GM10248 (cell line): ENCODE results near the gene GPR31.
A peak's percentile ranks its signal among the peaks of the same experiment; 100 is the strongest.

Experiments used
- CTCF ChIA-PET: fragments of 300-600 bp; sonication (Branson Sonifier 250); formaldehyde crosslinking; extraction: SDS; loops from one replicate; lab custom pipeline; 2021; ENCODE audit warnings: antibody characterized with exemption; lab: Yijun Ruan, JAX
- POLR2A ChIA-PET: fragments of 350-650 bp; sonication (Branson Sonifier 250); formaldehyde crosslinking; extraction: SDS; loops from one replicate; lab custom pipeline; 2020; ENCODE audit warnings: antibody characterized with exemption; lab: Yijun Ruan, JAX
- DNase-seq: peaks from one replicate; pipeline ENCODE4 v3.0.0; 2012; ENCODE audit errors: extremely low spot score
- CTCF ChIP-seq: IDR thresholded peaks from 2 replicates; pipeline ENCODE4 v1.5.1; 2012; ENCODE audit warnings: mild to moderate bottlenecking, low read depth; ENCODE audit errors: extremely low read depth, missing control alignments, control extremely low read depth

Gene GPR31

GRCh38 chr6:167152862-167153261 is 4.9 kb downstream of the GPR31 start:
- CTCF ChIA-PET = interaction anchor here (0.9 to 3.3 kb wide), 5 partner anchors 10 to 378 kb away, joined by 3 to 18 read pairs (median 5); no protein-coding TSS in a partner anchor
- TF ChIP-seq CTCF = no peak

DNA sequence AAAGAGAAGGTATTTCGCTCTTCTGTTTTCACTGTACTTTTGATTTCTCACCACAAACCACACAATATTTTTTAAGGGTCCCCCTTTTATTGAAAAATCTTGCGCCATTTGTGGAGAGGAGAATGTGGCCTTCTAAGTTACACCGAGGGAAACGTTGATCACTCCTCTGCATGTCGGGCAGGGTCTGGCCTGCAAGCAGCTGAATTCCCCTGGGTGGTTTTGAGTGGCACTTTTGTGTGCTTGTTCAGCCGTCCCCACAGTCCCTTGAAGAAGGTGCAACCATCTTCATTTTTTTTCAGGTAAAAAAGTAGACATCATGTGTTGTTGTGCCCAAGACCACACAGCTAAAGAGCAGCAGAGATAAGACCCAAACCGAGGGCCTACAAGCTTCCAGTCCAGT is 6.1 kb downstream of the GPR31 start:
- TF ChIP-seq CTCF = no peak
- CTCF ChIA-PET = interaction anchor here (1.0 to 3.3 kb wide), 7 partner anchors 9 to 376 kb away, joined by 3 to 18 read pairs (median 5); no protein-coding TSS in a partner anchor
- DNase-seq = no peak
- POLR2A ChIA-PET = no interaction called here

More at GRCh38 chr6:167152862-167153261, 4.9 kb downstream of the GPR31 start:
- POLR2A ChIA-PET = no interaction called here
- peak; percentile 45 for DNase-seq

GRCh38 chr6:167150941-167151549 is 6.7 kb downstream of the GPR31 start:
- CTCF ChIA-PET = interaction anchor here (1.0 to 3.3 kb wide), 6 partner anchors 8 to 376 kb away, joined by 3 to 18 read pairs (median 5); no protein-coding TSS in a partner anchor
- POLR2A ChIA-PET = no interaction called here
- peak; percentile 68 for DNase-seq
- no peak for TF ChIP-seq CTCF

- TF ChIP-seq CTCF = no peak
- POLR2A ChIA-PET = no interaction called here
- no peak for DNase-seq
- CTCF ChIA-PET = no interaction called here
Measured at GRCh38 chr6:167148997-167149396, 8.8 kb downstream of the GPR31 start.

DNA sequence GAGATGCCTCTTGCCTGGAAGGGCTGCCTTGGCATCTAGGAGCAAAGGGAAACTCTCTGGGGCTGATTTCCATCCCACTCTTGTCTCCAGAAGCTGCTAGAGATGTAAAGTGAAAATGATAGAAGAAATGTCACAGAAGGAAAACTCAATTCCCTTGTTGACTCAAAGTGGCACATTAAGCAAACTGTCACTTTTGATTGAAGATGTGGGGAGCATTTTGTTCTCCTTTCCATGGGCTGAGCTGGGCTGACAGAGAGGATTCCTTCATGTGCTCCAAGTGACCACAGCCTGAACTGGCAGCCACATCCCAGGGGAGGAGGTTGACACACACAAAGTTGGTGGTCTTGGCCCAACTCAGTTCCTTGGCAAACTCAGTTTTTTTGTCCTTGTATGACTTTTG is 9.8 kb downstream of the GPR31 start:
- no peak for TF ChIP-seq CTCF
- ChIA-PET POLR2A (no interaction called here), CTCF (no interaction called here)
- DNase-seq = no peak

- no peak for TF ChIP-seq CTCF
- ChIA-PET CTCF (interaction anchor here (0.7 kb wide), 1 partner anchor 371 kb away, joined by 3 read pairs; no protein-coding TSS in a partner anchor), POLR2A (no interaction called here)
- DNase-seq = no peak
Measured at GRCh38 chr6:167146977-167147376, 10.8 kb downstream of the GPR31 start.
